HG03469 (cell line): ENCODE results near the gene S100A9.
"Not testable (repeated sequence)": the region's sequence is repeated elsewhere in the genome, so short reads cannot be mapped to it uniquely, and the experiment has no call there.

Experiments
- ATAC-seq: cut with Tn5 transposase; IDR thresholded peaks from one replicate; pipeline ENCODE4 v1.9.1; 2021; ENCODE audit warnings: mild to moderate bottlenecking, moderate library complexity, moderate number of reproducible peaks; ENCODE audit not compliant: unreplicated experiment

The S100A9 gene

DNA sequence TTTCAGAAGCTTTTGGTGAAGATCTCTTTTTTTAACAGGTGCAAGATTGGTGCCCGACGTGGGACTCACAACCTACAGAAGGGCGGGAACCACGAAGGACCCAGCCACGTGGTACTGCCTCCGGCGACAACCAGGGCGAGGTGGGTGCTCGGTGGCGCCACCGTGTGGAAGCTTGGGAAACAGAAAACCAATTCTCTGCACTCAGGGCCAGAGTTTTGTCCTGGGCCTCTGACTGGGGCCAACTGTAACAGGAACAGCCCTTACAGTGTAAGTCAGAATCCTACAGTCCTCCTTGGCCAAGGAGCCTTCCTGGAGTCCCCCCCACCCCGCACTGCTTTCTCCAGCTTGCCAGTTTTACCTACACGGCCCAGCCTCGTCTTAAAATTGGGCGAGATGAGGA is 47.1 kb downstream of the S100A9 start:
- ATAC-seq: no peak

DNA sequence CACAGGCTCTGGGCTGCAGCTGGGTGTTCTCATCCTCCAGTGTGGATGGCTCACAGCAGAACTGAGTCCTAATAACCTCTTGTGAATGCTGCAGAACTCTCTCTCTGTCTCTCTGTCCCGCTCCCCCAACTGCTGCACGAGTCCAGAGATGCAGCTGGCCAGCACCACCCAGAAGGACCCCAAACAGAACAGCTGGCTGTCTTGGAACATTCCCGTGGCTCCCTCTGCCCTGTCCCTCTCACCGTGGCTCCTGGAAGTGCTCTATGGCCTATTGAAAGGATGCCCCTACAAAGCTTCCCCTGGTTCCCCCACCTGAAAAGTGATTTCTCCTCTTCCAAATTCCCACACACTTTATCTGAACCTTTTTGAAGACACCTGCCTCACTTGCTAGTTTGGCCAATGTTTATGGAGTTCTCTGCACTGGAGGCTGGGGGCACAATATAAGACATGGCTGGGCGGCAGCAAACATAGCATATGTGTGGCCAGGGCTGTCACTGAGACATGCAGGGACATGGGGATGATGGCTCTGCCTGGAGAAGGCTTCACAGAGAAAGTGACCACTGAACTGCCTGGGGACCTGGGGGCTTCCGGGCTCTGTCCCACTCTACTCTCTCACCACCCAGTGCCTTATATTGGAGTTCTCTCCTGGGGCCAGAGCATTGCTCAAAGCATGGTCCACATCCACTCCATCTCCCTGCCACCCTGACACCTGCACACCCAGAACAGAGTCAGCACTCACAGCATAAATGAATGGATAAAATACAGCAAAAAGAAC is 48.4 kb downstream of the S100A9 start:
- not testable (repeated sequence) for ATAC-seq

DNA sequence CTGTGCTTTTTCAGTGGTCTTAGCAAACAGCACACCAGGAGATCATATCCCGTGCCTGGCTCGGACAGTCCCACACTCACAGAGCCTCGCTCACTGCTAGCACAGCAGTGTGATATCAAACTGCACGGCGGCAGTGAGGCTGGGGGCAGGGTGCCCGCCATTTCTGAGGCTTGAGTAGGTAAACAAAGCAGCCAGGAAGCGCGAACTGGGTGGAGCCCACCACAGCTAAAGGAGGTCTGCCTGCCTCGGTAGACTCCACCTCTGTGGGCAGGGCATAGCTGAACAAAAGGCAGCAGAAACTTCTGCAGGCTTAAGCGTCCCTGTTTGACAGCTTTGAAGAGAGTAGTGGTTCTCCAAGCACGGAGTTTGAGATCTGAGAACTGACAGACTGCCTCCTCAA is 49.6 kb downstream of the S100A9 start:
- not testable (repeated sequence) for ATAC-seq
